Panc1 (cell line): ENCODE measurements around the gene NUDT16L1. TPM values are rescaled to one million over a fixed set of nuclear protein-coding genes. Genes with fewer than 3 reads are reported as not detected.

ENCODE experiments used
- ATAC-seq: fragments of 200-7000 bp; cut with Tn5 transposase; 2 replicates; pipeline ENCODE4 v1.9.1; 2020; ENCODE audit warnings: mild to moderate bottlenecking, moderate library complexity
- BruUV-seq: library from RNA; stranded (reverse); fragments of 400-500 nt; replicated peaks from 2 replicates; lab custom pipeline; 2021; lab: Mats Ljungman, UMichigan
- CTCF ChIA-PET: fragments of 300-600 bp; sonication (Branson Sonifier 250); formaldehyde crosslinking; loops from one replicate; lab custom pipeline; 2022; ENCODE audit warnings: antibody characterized with exemption; lab: Charles Lee
- POLR2A ChIA-PET: fragments of 300-600 bp; sonication (Branson Sonifier 250); formaldehyde crosslinking; loops from one replicate; lab custom pipeline; 2022; ENCODE audit warnings: antibody characterized with exemption; lab: Charles Lee
- DNase-seq: peaks from one replicate; pipeline ENCODE4 v3.0.0-alpha.2; 2010; ENCODE audit warnings: low read depth, low spot score
- H3K27ac ChIP-seq: 2 replicates; pipeline ENCODE4 v1.5.1; 2011; ENCODE audit warnings: mild to moderate bottlenecking, low read length, inconsistent platforms
- H3K27me3 ChIP-seq: fragments of 200-500 bp; sonication (Bioruptor generic); 2 replicates; pipeline ENCODE4 v1.6.0; 2014; ENCODE audit warnings: low read length, inconsistent platforms; ENCODE audit not compliant: control insufficient read depth, insufficient read depth
- H3K36me3 ChIP-seq: fragments of 200-500 bp; sonication (Bioruptor generic); 2 replicates; pipeline ENCODE4 v1.5.1; 2014; ENCODE audit warnings: inconsistent platforms, mild to moderate bottlenecking, low read length, moderate library complexity; ENCODE audit not compliant: control insufficient read depth, insufficient read depth
- H3K4me1 ChIP-seq: 2 replicates; pipeline ENCODE4 v1.5.1; 2011; ENCODE audit warnings: inconsistent platforms, mild to moderate bottlenecking, low read length, moderate library complexity; ENCODE audit not compliant: control insufficient read depth, insufficient read depth
- H3K4me3 ChIP-seq, 2 experiments: 2 replicates each; pipeline ENCODE4 v1.5.1; 2011 to 2012; ENCODE audit warnings: low read depth in 2 of 2, low read length in 2 of 2, mild to moderate bottlenecking in 2 of 2, inconsistent platforms in 1 of 2, moderate library complexity in 1 of 2
- H3K9me3 ChIP-seq: fragments of 200-500 bp; sonication (Bioruptor generic); 2 replicates; pipeline ENCODE4 v1.5.1; 2014; ENCODE audit warnings: low read depth, mild to moderate bottlenecking, inconsistent platforms, low read length, moderate library complexity; ENCODE audit not compliant: control insufficient read depth, insufficient read depth
- CTCF ChIP-seq: fragments of 450-650 bp; IDR thresholded peaks from 2 replicates; pipeline ENCODE4 v1.5.1; 2017; ENCODE audit warnings: mild to moderate bottlenecking
- POLR2AphosphoS5 ChIP-seq: IDR thresholded peaks from 2 replicates; pipeline ENCODE4 v1.6.1; 2012; ENCODE audit warnings: mild to moderate bottlenecking, low read depth, low read length, moderate library complexity
- REST ChIP-seq, 2 experiments: IDR thresholded peaks; 2 replicates each; pipeline ENCODE4 v1.6.1; 2011 to 2012; ENCODE audit warnings: low read depth in 2 of 2, control low read depth in 1 of 2, low read length in 1 of 2, mild to moderate bottlenecking in 1 of 2, moderate library complexity in 1 of 2; ENCODE audit not compliant: insufficient read depth in 1 of 2
- SIN3A ChIP-seq: IDR thresholded peaks from 2 replicates; pipeline ENCODE4 v1.6.1; 2012; ENCODE audit warnings: low read depth, mild to moderate bottlenecking, low read length, moderate library complexity, borderline replicate concordance; ENCODE audit not compliant: insufficient read depth
- TCF7L2 ChIP-seq: IDR thresholded peaks from 2 replicates; pipeline ENCODE4 v1.6.1; 2011; ENCODE audit warnings: mild to moderate bottlenecking, low read depth, low read length, inconsistent platforms
- in situ Hi-C: cut with HindIII; loops from 2 replicates; pipeline ENCODE4 v1.10.0; 2016; ENCODE audit warnings: low sequenced_read_pairs, low pct_unique_long_range_greater_than_20kb
- intact Hi-C: fragments of 100-400 bp; cut with micrococcal nuclease; formaldehyde crosslinking; loops from one replicate; pipeline ENCODE4 v1.10.0; 2022; ENCODE audit not compliant: unreplicated experiment
- total RNA-seq: library from RNA; stranded (reverse); gene quantifications from one replicate; pipeline ENCODE4 v1.2.1, GENCODE V29; 2021; ENCODE audit not compliant: unreplicated experiment

The NUDT16L1 gene
- total RNA-seq, 1 experiment from 2014 or later: 42.9 TPM

- CTCF ChIA-PET: no interaction called here
- Histone ChIP-seq H3K36me3 (peaks cover 2% of the 10 kb centered on the region; the same call in 1 of the 2 replicates), H3K27ac (no peak overlapping the region), H3K27me3 (no peaks in the 10 kb centered on the region), H3K4me3 (no peak overlapping the region), H3K4me1 (no peaks in the 10 kb centered on the region), H3K9me3 (no peaks in the 10 kb centered on the region)
- intact Hi-C loops (no loop called here), in situ Hi-C loops (no loop called here)
- no TSS peak for BruUV-seq
- TF ChIP-seq POLR2AphosphoS5 (no peak), SIN3A (no peak), TCF7L2 (no peak), CTCF (no peak), REST (IDR thresholded peaks at IDR 0.05; ENCODE audit: insufficient read depth in 1 of 2, low read depth in 2 of 2, low read length in 1 of 2) (no peak)
- POLR2A ChIA-PET: no interaction called here
- no peak for DNase-seq
- ATAC-seq: no peak
Measured at GRCh38 chr16:4666537-4667202, 26.7 kb upstream of the NUDT16L1 start.

GRCh38 chr16:4667203-4667963, 26.0 kb upstream of the NUDT16L1 start:
- no peak for DNase-seq
- BruUV-seq: no TSS peak
- Histone ChIP-seq H3K27me3 (no peaks in the 10 kb centered on the region), H3K36me3 (peaks cover 2% of the 10 kb centered on the region; the same call in 1 of the 2 replicates), H3K4me1 (no peaks in the 10 kb centered on the region), H3K4me3 (no peak overlapping the region), H3K9me3 (no peaks in the 10 kb centered on the region), H3K27ac (no peak overlapping the region)
- no peak for ATAC-seq
- no peak for TF ChIP-seq REST (IDR thresholded peaks at IDR 0.05; ENCODE audit: insufficient read depth in 1 of 2, low read depth in 2 of 2, low read length in 1 of 2)
- in situ Hi-C loops: no loop called here
- intact Hi-C loops: no loop called here
- POLR2A ChIA-PET: interaction anchor here (0.6 kb wide), 1 partner anchor 143 kb away, joined by 7 read pairs; no protein-coding TSS in a partner anchor
- CTCF ChIA-PET: no interaction called here
